Muscle of back (tissue), 10 donors: ENCODE results near the gene ZNF407. TPM values are rescaled to one million over a fixed set of nuclear protein-coding genes. Genes with fewer than 3 reads are reported as not detected.

Experiments
- polyA plus RNA-seq, 10 donors: library from polyadenylated mRNA; unstranded; fragments of 120-200 nt; gene quantifications; one replicate each; pipeline ENCODE4 v1.2.1, GENCODE V29; 2013; ENCODE audit not compliant: insufficient read length in 10 of 10

Gene ZNF407
- polyA plus RNA-seq, 10 donors: 4.8 to 7.5 (median 6.0) TPM

Other genes starting within 250 kb of the ZNF407 start
- gene DIPK1C, start 140.6 kb upstream of the ZNF407 start, polyA plus RNA-seq: 10 to 100 TPM in 5 of 10 donors, 1 to 10 TPM in 5; 3.9 to 16.4 (median 9.5) TPM
- 10 to 100 TPM; 49.8 to 70.6 (median 57.3) TPM for gene CNDP2, start 101.5 kb upstream of the ZNF407 start, polyA plus RNA-seq
- under 1 TPM in 8 of 10 donors, not detected in 2; 0.11 to 0.50 (median 0.20) TPM for gene CNDP1, start 63.4 kb upstream of the ZNF407 start, polyA plus RNA-seq